ENCODE results near the gene NFIA. TPM values are rescaled to one million over a fixed set of nuclear protein-coding genes. Genes with fewer than 3 reads are reported as not detected.
A peak's percentile ranks its signal among the peaks of the same experiment; 100 is the strongest.

NFIA gene
- total and polyA plus RNA-seq, 2 of the 13 experiments (the other 11 are each of a cell fraction or from before 2014, with no cell fraction given) = 14.7 to 28.5 TPM

- TF ChIP-seq, protein P1, sequence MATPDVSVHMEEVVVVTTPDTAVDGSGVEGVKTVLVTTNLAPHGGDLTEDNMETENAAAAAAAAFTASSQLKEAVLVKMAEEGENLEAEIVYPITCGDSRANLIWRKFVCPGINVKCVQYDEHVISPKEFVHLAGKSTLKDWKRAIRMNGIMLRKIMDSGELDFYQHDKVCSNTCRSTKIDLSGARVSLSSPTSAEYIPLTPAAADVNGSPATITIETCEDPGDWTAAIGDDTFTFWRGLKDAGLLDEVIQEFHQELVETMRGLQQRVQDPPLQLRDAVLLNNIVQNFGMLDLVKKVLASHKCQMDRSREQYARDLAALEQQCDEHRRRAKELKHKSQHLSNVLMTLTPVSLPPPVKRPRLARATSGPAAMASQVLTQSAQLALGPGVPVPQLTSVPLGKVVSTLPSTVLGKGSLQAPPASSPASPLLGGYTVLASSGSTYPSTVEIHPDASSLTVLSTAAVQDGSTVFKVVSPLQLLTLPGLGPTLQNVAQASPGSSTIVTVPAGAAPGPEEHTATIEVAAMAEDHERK (CRISPR knock-in tag; IDR thresholded peaks at IDR 0.05; ENCODE audit: low read depth) = no peak
- no peak for TF ChIP-seq ZHX2 (IDR thresholded peaks at IDR 0.05; ENCODE audit: low read depth)
- TF ChIP-seq ZHX2 (CRISPR knock-in tag; IDR thresholded peaks at IDR 0.05; ENCODE audit: borderline replicate concordance) = no peak
- 0 out of 2 replicates have a peak, but pooled peaks have one; percentile 11 for TF ChIP-seq SATB2 (CRISPR knock-in tag; IDR thresholded peaks at IDR 0.05)
- no peak for TF ChIP-seq CREB1 (IDR thresholded peaks at IDR 0.05)
- peak; percentile 20; the same call in 1 of the 2 replicates for TF ChIP-seq CREB1 (CRISPR knock-in tag; IDR thresholded peaks at IDR 0.05)
- TF ChIP-seq, protein P2, sequence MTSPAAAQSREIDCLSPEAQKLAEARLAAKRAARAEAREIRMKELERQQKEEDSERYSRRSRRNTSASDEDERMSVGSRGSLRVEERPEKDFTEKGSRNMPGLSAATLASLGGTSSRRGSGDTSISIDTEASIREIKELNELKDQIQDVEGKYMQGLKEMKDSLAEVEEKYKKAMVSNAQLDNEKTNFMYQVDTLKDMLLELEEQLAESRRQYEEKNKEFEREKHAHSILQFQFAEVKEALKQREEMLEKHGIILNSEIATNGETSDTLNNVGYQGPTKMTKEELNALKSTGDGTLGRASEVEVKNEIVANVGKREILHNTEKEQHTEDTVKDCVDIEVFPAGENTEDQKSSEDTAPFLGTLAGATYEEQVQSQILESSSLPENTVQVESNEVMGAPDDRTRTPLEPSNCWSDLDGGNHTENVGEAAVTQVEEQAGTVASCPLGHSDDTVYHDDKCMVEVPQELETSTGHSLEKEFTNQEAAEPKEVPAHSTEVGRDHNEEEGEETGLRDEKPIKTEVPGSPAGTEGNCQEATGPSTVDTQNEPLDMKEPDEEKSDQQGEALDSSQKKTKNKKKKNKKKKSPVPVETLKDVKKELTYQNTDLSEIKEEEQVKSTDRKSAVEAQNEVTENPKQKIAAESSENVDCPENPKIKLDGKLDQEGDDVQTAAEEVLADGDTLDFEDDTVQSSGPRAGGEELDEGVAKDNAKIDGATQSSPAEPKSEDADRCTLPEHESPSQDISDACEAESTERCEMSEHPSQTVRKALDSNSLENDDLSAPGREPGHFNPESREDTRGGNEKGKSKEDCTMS (CRISPR knock-in tag; conservative IDR thresholded peaks at IDR 0.05) = no peak
- no peak for TF ChIP-seq ZNF878 (CRISPR knock-in tag; IDR thresholded peaks at IDR 0.05)
- TF ChIP-seq SOX5 (CRISPR knock-in tag; IDR thresholded peaks at IDR 0.05; ENCODE audit: borderline replicate concordance) = peak; percentile 35; the same call in 1 of the 2 replicates
- TF ChIP-seq ZNF652 (CRISPR knock-in tag; IDR thresholded peaks at IDR 0.05; ENCODE audit: borderline replicate concordance, low read depth) = no peak
Observed at GRCh38 chr1:61301824-61302657, 219.7 kb downstream of the NFIA start (continued).
